NB4 (cell line): Measurements from ENCODE around the gene CEP128.

Experiments
- DNase-seq: peaks from one replicate; pipeline ENCODE4 v3.0.0; 2010; ENCODE audit warnings: low read depth
- H3K4me3 ChIP-seq: one replicate; pipeline ENCODE4 v1.5.1; 2011; ENCODE audit warnings: mild to moderate bottlenecking, low read depth, low read length, moderate library complexity
- CTCF ChIP-seq: IDR thresholded peaks from one replicate; pipeline ENCODE4 v1.5.1; 2012; ENCODE audit warnings: low read depth, low read length
- MAX ChIP-seq: IDR thresholded peaks from 2 replicates; pipeline ENCODE4 v1.6.1; 2011; ENCODE audit warnings: low read depth, low read length
- MYC ChIP-seq: IDR thresholded peaks from 2 replicates; pipeline ENCODE4 v1.6.1; 2011; ENCODE audit warnings: low read depth, low read length
- POLR2A ChIP-seq: IDR thresholded peaks from 2 replicates; pipeline ENCODE4 v1.6.1; 2011; ENCODE audit warnings: mild to moderate bottlenecking; ENCODE audit not compliant: insufficient read length; ENCODE audit errors: extremely low read depth

The CEP128 gene

DNA sequence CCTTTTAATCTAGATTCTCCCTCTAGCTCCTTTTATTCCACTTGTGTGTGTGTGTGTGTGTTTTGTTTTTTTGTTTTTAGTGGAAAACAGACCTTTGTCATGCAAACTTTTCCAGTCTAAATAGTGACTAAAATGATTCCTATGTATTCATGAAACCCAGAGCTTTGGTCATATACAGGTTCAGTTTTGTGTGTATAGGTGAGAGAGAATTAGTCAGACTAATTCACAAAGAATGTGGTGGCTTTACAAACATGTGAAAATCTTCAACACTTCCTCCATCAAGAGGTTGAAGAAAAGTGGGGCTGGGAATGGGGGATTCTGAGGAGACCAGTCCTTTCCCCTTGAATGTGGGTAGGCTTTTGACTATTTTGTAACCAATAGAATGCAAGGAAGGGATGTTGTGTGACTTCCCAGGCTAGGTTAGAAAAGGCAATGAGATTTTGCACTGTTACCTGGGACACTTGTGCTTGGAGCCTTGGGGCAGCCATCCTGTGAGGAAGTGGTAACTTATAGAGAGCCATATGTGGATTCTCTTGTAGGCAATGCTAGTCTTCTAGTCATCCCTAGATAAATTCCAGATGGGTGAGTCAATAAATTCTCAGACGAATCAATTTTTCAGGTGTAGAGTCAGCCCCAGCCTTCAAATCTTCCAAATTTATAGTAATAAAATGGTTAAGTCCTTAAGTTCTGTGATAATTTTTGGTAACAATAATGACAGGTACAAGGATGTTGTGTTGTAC is 236.1 kb downstream of the CEP128 start:
- DNase-seq = no peak
- no peak for TF ChIP-seq CTCF
- TF ChIP-seq POLR2A = no peak
- TF ChIP-seq MYC = no peak
- no peak for TF ChIP-seq MAX

GRCh38 chr14:80700601-80701000 is 240.9 kb downstream of the CEP128 start:
- TF ChIP-seq MAX = no peak
- TF ChIP-seq CTCF = no peak
- TF ChIP-seq POLR2A = no peak
- no peak for TF ChIP-seq MYC
- no peak for DNase-seq
- no peak overlapping the region for H3K4me3 ChIP-seq

More for the DNA sequence above, 236.1 kb downstream of the CEP128 start:
- no peak overlapping the region for H3K4me3 ChIP-seq

DNA sequence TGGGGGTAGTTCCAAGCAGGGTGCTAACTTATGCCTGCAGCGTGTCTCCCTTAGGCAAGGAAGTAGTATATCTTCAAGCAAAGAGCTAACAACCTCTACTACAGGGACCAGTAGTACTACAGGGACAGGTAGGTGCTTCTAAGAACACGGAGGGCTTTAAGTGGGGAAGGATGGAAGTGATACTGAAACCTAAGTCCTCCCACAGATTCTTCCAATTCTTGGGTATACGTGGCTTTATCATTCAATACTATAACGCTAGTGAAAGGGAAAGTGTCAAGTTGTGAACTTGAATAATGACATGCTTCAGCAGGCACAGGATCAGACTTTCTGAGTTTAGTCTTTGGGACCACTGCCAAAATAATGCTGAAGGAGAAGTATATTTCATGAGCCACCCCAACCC is 241.7 kb downstream of the CEP128 start:
- H3K4me3 ChIP-seq = no peak overlapping the region
- TF ChIP-seq MAX (no peak), POLR2A (no peak), CTCF (no peak), MYC (no peak)
- no peak for DNase-seq

DNA sequence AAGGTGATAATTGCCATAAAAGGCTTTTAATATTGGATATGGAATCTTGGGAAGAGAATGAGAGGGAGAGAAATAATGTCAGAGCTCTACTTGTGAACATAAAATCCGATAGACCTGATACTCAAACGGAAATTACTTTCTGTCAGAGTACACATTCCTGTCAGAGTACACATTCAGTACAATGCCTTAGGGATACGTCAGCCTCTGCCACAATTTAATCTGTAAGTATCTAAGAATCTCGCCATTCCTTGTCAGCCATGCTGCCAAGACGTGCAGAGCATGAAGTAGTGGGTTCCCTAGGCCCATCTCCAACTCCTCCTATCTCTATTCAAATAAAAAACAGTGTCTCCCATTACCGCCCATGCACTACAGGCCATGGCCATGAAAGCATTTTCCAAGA is 242.6 kb downstream of the CEP128 start:
- TF ChIP-seq MAX (no peak), CTCF (no peak)
- no peak for DNase-seq
- H3K4me3 ChIP-seq = no peak overlapping the region

GRCh38 chr14:80695869-80696268 is 245.7 kb downstream of the CEP128 start:
- no peak for DNase-seq
- TF ChIP-seq MAX (no peak), CTCF (no peak), MYC (no peak), POLR2A (no peak)
- no peak overlapping the region for H3K4me3 ChIP-seq

DNA sequence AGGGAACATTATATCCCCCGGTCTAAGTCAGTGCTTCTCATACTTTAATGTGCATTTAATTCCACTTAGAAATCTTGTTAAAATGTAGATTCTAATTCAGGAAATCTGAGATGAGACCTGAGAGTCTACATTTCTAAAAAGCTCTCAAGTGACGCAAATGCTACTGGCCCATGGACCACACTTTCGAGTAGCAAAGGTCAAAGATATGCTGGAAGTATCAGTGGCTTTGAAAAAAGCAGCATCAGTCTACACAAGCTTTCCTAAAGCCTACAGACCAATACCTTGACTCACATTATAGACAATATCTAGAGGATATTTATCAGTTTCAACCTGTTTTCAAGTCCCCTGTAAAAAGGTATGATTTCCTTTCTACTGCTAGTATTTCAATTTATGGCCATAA is 248.6 kb downstream of the CEP128 start:
- TF ChIP-seq MYC (no peak), CTCF (no peak), POLR2A (no peak), MAX (no peak)
- H3K4me3 ChIP-seq = no peak overlapping the region
- DNase-seq = no peak
